Natural killer cell (primary cell): ENCODE data around the gene EFCC1. TPM values are rescaled to one million over a fixed set of nuclear protein-coding genes. Genes with fewer than 3 reads are reported as not detected.

Experiments used
- ATAC-seq, 3 donors: fragments of 150-1000 bp in 2 of 3; fragments of 200-7000 bp in 1 of 3; cut with Tn5 transposase; 1 replicate in 1 of 3; 2 replicates in 2 of 3; pipeline ENCODE4 v1.10.0; 2021; ENCODE audit warnings: mild to moderate bottlenecking in 2 of 3, moderate library complexity in 2 of 3
- DNase-seq, 2 donors: peaks; one replicate each; pipeline versions ENCODE4 v3.0.0 to v3.0.0-alpha.2; 2013 to 2021; ENCODE audit warnings: mixed read lengths in 1 of 2
- H3K27ac ChIP-seq: one replicate; pipeline ENCODE4 v1.5.1; 2013; ENCODE audit warnings: mild to moderate bottlenecking, low read length
- H3K27me3 ChIP-seq: one replicate; pipeline ENCODE4 v1.6.1; 2013; ENCODE audit warnings: low read length; ENCODE audit not compliant: control insufficient read depth, insufficient read depth
- H3K36me3 ChIP-seq: one replicate; pipeline ENCODE4 v1.6.1; 2013; ENCODE audit warnings: low read length; ENCODE audit not compliant: control insufficient read depth, insufficient read depth
- H3K4me1 ChIP-seq: one replicate; pipeline ENCODE4 v1.6.1; 2013; ENCODE audit warnings: low read length; ENCODE audit not compliant: control insufficient read depth, insufficient read depth
- H3K4me3 ChIP-seq: one replicate; pipeline ENCODE4 v1.5.1; 2013; ENCODE audit warnings: low read length
- H3K9me3 ChIP-seq: one replicate; pipeline ENCODE4 v1.6.1; 2013; ENCODE audit warnings: low read length; ENCODE audit not compliant: control insufficient read depth, insufficient read depth
- H3K27ac Mint-ChIP-seq, 2 donors: one replicate each; pipeline ENCODE4 v1.8.0; 2022; ENCODE audit warnings: mild to moderate bottlenecking in 2 of 2, mixed read lengths in 2 of 2, moderate library complexity in 1 of 2
- H3K27me3 Mint-ChIP-seq, 2 donors: one replicate each; pipeline ENCODE4 v1.8.0; 2022; ENCODE audit warnings: low read depth in 2 of 2, mixed read lengths in 2 of 2
- H3K36me3 Mint-ChIP-seq: one replicate; pipeline ENCODE4 v1.8.0; 2022; ENCODE audit warnings: mixed read lengths
- H3K4me1 Mint-ChIP-seq, 2 donors: one replicate each; pipeline ENCODE4 v1.8.0; 2022; ENCODE audit warnings: mixed read lengths in 2 of 2
- H3K4me3 Mint-ChIP-seq: one replicate; pipeline ENCODE4 v1.8.0; 2022; ENCODE audit warnings: mild to moderate bottlenecking, moderate library complexity, mixed read lengths
- H3K9me3 Mint-ChIP-seq, 2 donors: one replicate each; pipeline ENCODE4 v1.8.0; 2022; ENCODE audit warnings: mixed read lengths in 2 of 2
- WGBS: methylation state at CpG from one replicate; pipeline ENCODE4 v1.1.7; 2013; ENCODE audit warnings: missing lambda C conversion rate; ENCODE audit not compliant: insufficient coverage; 5-methylcytosine and 5-hydroxymethylcytosine counted together
- intact Hi-C: fragments of 100-400 bp; cut with micrococcal nuclease; formaldehyde crosslinking; loops from one replicate; pipeline ENCODE4 v1.14.2; 2022
- total RNA-seq, 4 donors: library from RNA; stranded (reverse); fragments of 120-200 nt in 1 of 4; gene quantifications; one replicate each; pipeline versions ENCODE4 v1.2.3 to v1.2.4, GENCODE V29; 2013 to 2022
- TF ChIP-seq, protein P1 (sequence below): fragments of 200-600 bp; IDR thresholded peaks from one replicate; pipeline ENCODE4 v1.8.0; 2022; ENCODE audit warnings: antibody characterized with exemption

EFCC1 gene
- total RNA-seq, 3 donors from 2014 or later (not counting 1 experiment from before 2014, with no cell fraction given): 0.28 to 0.70 TPM; not detected in 1

GRCh38 chr3:128995737-128996136 lies 5.4 kb upstream of the EFCC1 start:
- Mint-ChIP-seq H3K4me3 (no peak overlapping the region), H3K4me1 (peaks cover 16 to 19% of the 10 kb centered on the region in 2 donors), H3K27ac (peak overlapping the region in 1 of 2 donors; percentile 76), H3K9me3 (no peaks in the 10 kb centered on the region), H3K36me3 (no peaks in the 10 kb centered on the region), H3K27me3 (peaks cover 17 to 19% of the 10 kb centered on the region in 2 donors)
- TF ChIP-seq, protein P1, sequence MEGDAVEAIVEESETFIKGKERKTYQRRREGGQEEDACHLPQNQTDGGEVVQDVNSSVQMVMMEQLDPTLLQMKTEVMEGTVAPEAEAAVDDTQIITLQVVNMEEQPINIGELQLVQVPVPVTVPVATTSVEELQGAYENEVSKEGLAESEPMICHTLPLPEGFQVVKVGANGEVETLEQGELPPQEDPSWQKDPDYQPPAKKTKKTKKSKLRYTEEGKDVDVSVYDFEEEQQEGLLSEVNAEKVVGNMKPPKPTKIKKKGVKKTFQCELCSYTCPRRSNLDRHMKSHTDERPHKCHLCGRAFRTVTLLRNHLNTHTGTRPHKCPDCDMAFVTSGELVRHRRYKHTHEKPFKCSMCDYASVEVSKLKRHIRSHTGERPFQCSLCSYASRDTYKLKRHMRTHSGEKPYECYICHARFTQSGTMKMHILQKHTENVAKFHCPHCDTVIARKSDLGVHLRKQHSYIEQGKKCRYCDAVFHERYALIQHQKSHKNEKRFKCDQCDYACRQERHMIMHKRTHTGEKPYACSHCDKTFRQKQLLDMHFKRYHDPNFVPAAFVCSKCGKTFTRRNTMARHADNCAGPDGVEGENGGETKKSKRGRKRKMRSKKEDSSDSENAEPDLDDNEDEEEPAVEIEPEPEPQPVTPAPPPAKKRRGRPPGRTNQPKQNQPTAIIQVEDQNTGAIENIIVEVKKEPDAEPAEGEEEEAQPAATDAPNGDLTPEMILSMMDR: no peak
- ATAC-seq (no peak), DNase-seq (no peak)
- H3K36me3 ChIP-seq: no peaks in the 10 kb centered on the region
- H3K9me3 ChIP-seq: no peaks in the 10 kb centered on the region
- 88% methylated on average over 1 of the region's 1 CpG for WGBS
- intact Hi-C loops: no loop called here
- peaks cover 16% of the 10 kb centered on the region for H3K4me1 ChIP-seq
- peaks cover 8% of the 10 kb centered on the region for H3K27me3 ChIP-seq
- H3K4me3 ChIP-seq: no peak overlapping the region
- no peak overlapping the region for H3K27ac ChIP-seq

- Histone ChIP-seq H3K4me1 (peaks cover 21% of the 10 kb centered on the region), H3K4me3 (no peak overlapping the region), H3K27ac (no peak overlapping the region), H3K9me3 (no peaks in the 10 kb centered on the region), H3K27me3 (peaks cover 12% of the 10 kb centered on the region), H3K36me3 (no peaks in the 10 kb centered on the region)
- DNase-seq (no peak), ATAC-seq (no peak)
- TF ChIP-seq, protein P1: no peak
- no CpG with 5 or more reads among the region's 1 CpG for WGBS
- intact Hi-C loops: no loop called here
- peaks cover 19 to 22% of the 10 kb centered on the region in 2 donors for H3K27me3 Mint-ChIP-seq
- no peaks in the 10 kb centered on the region for H3K36me3 Mint-ChIP-seq
- H3K4me3 Mint-ChIP-seq: no peak overlapping the region
- peaks cover 16 to 23% of the 10 kb centered on the region in 2 donors for H3K4me1 Mint-ChIP-seq
- H3K9me3 Mint-ChIP-seq: no peaks in the 10 kb centered on the region
- H3K27ac Mint-ChIP-seq: peak overlapping the region in 1 of 2 donors; percentile 76
These were observed 4.9 kb upstream of the EFCC1 start for GRCh38 chr3:128996200-128996599.

GRCh38 chr3:128996726-128997125 lies 4.4 kb upstream of the EFCC1 start:
- no peaks in the 10 kb centered on the region for H3K9me3 Mint-ChIP-seq
- ATAC-seq (no peak), DNase-seq (no peak)
- Histone ChIP-seq H3K9me3 (no peaks in the 10 kb centered on the region), H3K4me1 (peaks cover 23% of the 10 kb centered on the region), H3K27me3 (peaks cover 14% of the 10 kb centered on the region), H3K4me3 (no peak overlapping the region), H3K27ac (no peak overlapping the region), H3K36me3 (no peaks in the 10 kb centered on the region)
- WGBS: 44% methylated on average over 5 of the region's 5 CpGs
- no peak overlapping the region for H3K27ac Mint-ChIP-seq
- no peaks in the 10 kb centered on the region for H3K36me3 Mint-ChIP-seq
- H3K27me3 Mint-ChIP-seq: peaks cover 19 to 22% of the 10 kb centered on the region in 2 donors
- intact Hi-C loops: no loop called here
- TF ChIP-seq, protein P1: no peak
- no peak overlapping the region for H3K4me3 Mint-ChIP-seq
- peaks cover 16 to 23% of the 10 kb centered on the region in 2 donors for H3K4me1 Mint-ChIP-seq

DNA sequence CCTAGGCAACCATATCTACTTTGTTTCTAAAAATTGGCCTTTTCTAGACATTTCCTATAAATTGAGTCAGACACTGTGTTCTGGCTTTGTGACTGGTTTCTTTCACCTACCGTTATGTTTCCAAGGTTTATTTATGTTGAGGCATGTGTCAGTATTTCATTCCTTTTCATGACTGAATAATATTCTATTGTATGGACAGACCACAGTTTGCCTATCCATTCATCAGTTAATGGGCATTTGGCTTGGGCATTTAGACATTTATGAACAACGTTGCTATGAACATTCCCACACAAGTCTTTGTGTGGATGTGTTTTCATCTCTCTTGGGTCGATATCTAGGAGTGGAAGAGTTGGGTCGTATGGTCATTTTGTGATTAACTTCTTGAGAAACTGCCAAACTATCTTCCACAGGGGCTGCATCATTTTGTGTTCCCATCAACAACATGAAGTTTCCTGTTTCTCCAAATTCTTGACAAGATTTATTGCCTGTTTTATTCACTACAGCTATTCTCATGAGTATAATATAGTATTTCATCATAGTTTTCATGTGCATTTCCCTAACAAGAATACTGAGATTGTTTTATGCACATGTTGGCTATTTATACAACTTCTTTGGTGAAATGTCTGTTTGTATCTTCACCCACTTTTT lies 3.5 kb upstream of the EFCC1 start:
- H3K27me3 Mint-ChIP-seq: peaks cover 25 to 28% of the 10 kb centered on the region in 2 donors
- intact Hi-C loops: no loop called here
- ATAC-seq: no peak
- H3K27ac ChIP-seq: no peak overlapping the region
- no peaks in the 10 kb centered on the region for H3K36me3 Mint-ChIP-seq
- no peaks in the 10 kb centered on the region for H3K9me3 Mint-ChIP-seq
- no peak for DNase-seq
- no peaks in the 10 kb centered on the region for H3K9me3 ChIP-seq
- WGBS: 71% methylated on average over 3 of the region's 4 CpGs
- H3K4me1 ChIP-seq: peaks cover 28% of the 10 kb centered on the region
- H3K4me3 Mint-ChIP-seq: no peak overlapping the region
- no peaks in the 10 kb centered on the region for H3K36me3 ChIP-seq
- peaks cover 23 to 31% of the 10 kb centered on the region in 2 donors for H3K4me1 Mint-ChIP-seq
- no peak overlapping the region for H3K4me3 ChIP-seq
- H3K27ac Mint-ChIP-seq: no peak overlapping the region
- TF ChIP-seq, protein P1: no peak
- peaks cover 20% of the 10 kb centered on the region for H3K27me3 ChIP-seq
